GM12801 (cell line): ENCODE data around the gene CDK14.

Experiments
- CTCF ChIP-seq: IDR thresholded peaks from one replicate; pipeline ENCODE4 v1.5.1; 2011; ENCODE audit warnings: control low read depth; ENCODE audit not compliant: insufficient read length; ENCODE audit errors: extremely low read depth

The CDK14 gene

GRCh38 chr7:91050677-91051076 lies 454.6 kb downstream of the CDK14 start:
- TF ChIP-seq CTCF = no peak

GRCh38 chr7:91051966-91052365 lies 455.8 kb downstream of the CDK14 start:
- no peak for TF ChIP-seq CTCF

GRCh38 chr7:91054374-91054773 lies 458.3 kb downstream of the CDK14 start:
- TF ChIP-seq CTCF = no peak

GRCh38 chr7:91055219-91055618 lies 459.1 kb downstream of the CDK14 start:
- no peak for TF ChIP-seq CTCF

GRCh38 chr7:91062713-91063112 lies 466.6 kb downstream of the CDK14 start:
- no peak for TF ChIP-seq CTCF

- no peak for TF ChIP-seq CTCF
Measured at GRCh38 chr7:91064052-91064451, 467.9 kb downstream of the CDK14 start.

- TF ChIP-seq CTCF = no peak
Measured at GRCh38 chr7:91064938-91065337, 468.8 kb downstream of the CDK14 start.

- no peak for TF ChIP-seq CTCF
Measured at GRCh38 chr7:91066627-91067026, 470.5 kb downstream of the CDK14 start.
